Transverse colon (tissue), 4 donors: ENCODE results near the gene RPGRIP1L.

Source experiments
- CTCF ChIP-seq, 5 experiments: fragments of 200-600 bp in 3 of 5; fragments of 450-650 bp in 2 of 5; sonication (generic) in 3 of 5; IDR thresholded peaks; 1 replicate in 2 of 5; 2 replicates in 3 of 5; pipeline ENCODE4 v1.5.1; 2016 to 2017; ENCODE audit warnings: antibody characterized with exemption in 5 of 5, inconsistent platforms in 3 of 5, mild to moderate bottlenecking in 2 of 5, moderate library complexity in 1 of 5
- EP300 ChIP-seq: sonication (generic); formaldehyde crosslinking; IDR thresholded peaks from one replicate; pipeline ENCODE4 v1.6.1; 2017; ENCODE audit warnings: antibody characterized with exemption, low read depth
- POLR2A ChIP-seq: fragments of 450-650 bp; IDR thresholded peaks from one replicate; pipeline ENCODE4 v1.6.1; 2016; ENCODE audit warnings: antibody characterized with exemption, mild to moderate bottlenecking, moderate library complexity
- POLR2AphosphoS5 ChIP-seq, 3 donors: sonication (generic); formaldehyde crosslinking; IDR thresholded peaks; one replicate each; pipeline ENCODE4 v1.6.1; 2016; ENCODE audit warnings: antibody characterized with exemption in 3 of 3

DNA sequence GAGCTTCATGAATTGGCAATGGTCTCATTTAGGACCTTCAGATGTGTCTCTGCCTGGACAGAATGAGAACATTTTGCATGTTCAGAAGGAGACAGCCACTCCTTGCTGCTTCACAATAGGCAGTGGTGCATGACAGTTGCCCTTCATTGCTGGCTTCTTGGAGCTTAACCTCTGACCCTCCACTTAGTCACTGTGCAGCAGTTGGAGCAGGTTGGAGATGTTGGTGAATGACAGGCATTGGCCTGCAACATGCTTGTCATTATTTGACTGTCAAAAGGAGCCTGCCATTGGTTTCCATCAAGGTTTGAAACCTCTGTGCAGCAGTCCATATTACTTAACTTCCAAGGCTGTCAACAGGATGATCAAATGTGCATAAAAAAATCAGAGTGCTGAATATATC, 23.0 kb upstream of the RPGRIP1L start:
- TF ChIP-seq CTCF (IDR thresholded peaks at IDR 0.05) (no peak), POLR2AphosphoS5 (IDR thresholded peaks at IDR 0.05) (no peak), EP300 (no peak), POLR2A (no peak)
